Activated CD4-positive, alpha-beta T cell treated with anti-CD3 and anti-CD28 coated beads, Interleukin-2, amount 50 U/mL, for 24 hours (primary cell): Measurements from ENCODE around the gene DBF4B.
A peak's percentile ranks its signal among the peaks of the same experiment; 100 is the strongest.

Experiments used
- DNase-seq, 2 donors: peaks; one replicate each; pipeline ENCODE4 v3.0.0-alpha.2; 2020; ENCODE audit warnings: low read depth in 1 of 2, low spot score in 1 of 2

The DBF4B gene

DNA sequence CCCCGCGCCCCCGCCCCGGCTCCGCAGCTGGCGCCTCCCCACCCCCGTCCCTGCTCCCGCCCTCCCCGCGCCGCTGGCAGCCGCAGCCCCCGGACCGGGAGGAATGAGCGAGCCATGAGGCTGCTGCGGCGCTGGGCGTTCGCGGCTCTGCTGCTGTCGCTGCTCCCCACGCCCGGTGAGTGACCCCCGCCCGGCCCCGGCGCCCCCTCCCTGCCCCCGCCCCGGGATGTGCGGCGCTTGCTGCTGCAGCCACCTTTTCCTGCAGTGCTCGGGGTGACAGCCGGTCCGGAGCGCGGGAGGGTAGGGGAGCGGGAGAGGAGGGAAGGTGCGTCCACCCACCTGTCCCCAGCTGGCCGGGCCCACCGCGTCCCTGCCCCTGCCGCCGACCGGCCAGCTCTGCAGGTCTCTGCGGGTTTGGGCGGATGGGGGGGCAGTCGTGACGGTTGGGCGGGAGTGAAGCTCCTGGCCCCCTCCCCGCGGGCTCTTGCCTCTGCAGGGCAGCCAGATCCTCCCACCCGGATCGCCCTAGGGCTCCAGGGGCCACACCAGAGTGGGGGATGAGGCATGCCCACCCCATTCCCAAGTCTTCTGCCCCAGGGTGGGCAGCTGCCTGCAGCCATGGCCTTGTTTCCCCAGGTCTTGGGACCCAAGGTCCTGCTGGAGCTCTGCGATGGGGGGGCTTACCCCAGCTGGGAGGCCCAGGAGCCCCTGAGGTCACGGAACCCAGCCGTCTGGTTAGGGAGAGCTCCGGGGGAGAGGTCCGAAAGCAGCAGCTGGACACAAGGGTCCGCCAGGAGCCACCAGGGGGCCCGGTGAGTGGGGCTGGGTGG is 50.8 kb downstream of the DBF4B start:
- DNase-seq, result no peak

DNA sequence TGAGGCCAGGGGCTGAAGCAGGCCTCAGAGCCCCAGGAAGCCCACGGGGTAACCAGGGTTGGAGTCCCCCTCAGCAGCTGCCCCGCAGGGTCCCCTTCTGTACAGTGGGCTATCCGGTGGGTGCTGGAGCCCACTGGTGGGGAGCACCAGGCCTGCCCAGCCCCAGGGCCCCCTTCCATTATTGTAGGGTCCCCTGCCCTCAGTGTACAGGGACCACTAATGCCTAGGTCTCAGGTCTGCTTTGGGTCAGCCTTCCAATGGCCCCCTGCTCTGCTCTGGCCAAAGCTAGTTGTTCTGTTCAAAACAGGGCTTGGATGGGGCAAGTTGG is 51.4 kb downstream of the DBF4B start:
- DNase-seq, result no peak

- DNase-seq, result no peak
Measured at GRCh38 chr17:44760474-44761308, 52.2 kb downstream of the DBF4B start.

- DNase-seq, result no peak
Measured at GRCh38 chr17:44761932-44762810, 53.7 kb downstream of the DBF4B start.

GRCh38 chr17:44763170-44763569 is 54.7 kb downstream of the DBF4B start:
- DNase-seq, result no peak

DNA sequence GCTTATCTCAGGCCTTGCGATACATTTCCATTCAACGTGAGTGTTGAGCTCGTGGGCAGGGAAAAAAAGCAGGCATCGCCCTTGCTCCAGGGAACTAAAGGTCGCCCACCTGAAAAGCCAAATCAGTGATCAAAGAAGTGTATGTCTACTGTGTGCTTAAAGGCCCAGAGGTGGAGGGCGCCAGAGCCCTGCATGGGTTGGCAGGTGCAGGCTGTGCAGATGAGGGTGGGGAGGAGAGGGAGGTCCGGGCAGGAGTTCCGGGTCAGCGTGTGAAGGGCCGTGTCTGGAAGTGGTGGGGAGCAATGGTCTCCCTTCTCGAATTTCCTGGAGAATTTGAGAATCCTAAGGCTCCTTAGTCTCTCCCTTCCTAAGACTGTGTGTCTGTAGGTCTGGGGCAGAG is 57.5 kb downstream of the DBF4B start:
- DNase-seq, result no peak

DNA sequence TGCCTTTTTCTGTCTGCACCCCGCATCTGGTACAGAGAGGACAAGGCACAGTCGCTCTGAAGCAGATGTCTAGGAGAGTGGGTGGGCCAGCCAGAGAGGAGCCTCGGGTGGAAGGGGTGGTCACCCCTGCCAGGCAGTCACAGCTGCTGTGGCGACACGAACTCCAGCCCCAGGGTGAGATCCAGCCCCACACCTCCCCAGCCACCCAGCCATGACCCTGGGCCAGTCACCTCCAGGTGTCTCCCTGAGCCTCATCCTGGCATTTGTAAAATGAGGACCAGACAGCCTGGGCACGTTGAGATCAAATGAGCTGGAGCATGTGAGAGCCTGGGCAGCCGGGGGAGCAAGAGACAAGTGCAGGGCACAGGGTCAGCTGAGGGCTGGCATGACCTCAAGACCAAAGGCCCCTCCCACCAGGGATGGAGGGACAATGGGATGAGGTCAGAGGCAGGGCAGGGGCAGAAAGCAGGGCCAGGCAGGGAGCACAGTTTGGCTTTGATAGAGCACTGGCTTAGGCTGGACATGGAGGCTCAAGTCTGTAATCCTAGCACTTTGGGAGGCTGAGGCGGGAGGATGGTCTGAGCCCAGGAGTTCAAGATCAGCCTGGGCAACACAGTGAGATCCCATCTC is 58.1 kb downstream of the DBF4B start:
- no peak for DNase-seq

DNA sequence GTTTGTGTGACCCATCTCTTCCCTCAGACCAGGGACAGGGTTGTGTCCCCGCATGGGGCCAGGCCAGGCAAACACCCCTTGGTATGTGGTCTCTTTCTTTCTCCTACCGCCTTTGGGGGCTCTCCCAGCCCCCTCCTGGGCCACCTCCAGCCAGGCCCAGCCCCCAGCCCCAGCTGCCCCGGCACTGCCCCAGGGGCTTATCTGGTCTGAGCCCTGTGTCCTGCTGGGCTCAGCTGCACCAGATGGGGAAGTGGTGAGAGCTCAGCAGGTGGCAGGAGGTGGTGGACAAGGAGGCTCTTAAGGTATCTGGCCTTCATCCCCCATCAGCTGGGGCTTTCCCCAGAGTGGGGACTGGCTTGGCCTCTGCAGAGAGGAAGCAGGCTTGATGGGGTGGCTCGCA is 59.0 kb downstream of the DBF4B start:
- no peak for DNase-seq

DNA sequence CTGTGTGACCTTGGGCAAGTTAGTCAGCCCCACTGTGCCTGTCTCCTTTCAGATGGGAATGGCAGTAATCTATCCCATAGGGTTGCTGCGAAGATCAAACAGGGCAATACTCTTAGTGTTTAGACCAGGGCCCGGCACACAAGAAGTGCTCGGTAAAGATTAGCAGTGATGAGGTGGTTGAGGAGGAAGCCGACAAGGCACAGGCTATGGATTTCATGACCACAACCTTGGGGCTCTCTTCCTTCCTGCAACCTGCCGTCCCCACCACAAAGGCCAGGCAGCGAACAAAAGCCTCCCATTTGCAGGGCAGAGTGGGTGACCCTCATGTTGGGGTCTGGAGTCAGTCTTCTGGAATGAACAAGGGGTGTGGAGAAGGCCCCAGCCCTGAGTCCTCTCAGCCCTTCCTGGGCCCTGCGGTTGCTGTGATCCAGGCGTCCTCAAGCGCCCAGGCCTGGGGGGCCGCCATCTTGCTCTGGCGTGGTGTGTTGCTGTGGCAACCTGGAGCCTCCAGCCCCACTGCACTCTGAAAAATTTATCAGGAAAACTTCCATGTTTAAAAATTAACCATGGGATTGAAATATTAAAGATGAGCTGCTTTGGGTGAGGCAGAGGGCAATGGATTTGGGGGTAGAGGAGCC is 60.2 kb downstream of the DBF4B start:
- no peak for DNase-seq

GRCh38 chr17:44769230-44769629 is 60.8 kb downstream of the DBF4B start:
- no peak for DNase-seq

DNA sequence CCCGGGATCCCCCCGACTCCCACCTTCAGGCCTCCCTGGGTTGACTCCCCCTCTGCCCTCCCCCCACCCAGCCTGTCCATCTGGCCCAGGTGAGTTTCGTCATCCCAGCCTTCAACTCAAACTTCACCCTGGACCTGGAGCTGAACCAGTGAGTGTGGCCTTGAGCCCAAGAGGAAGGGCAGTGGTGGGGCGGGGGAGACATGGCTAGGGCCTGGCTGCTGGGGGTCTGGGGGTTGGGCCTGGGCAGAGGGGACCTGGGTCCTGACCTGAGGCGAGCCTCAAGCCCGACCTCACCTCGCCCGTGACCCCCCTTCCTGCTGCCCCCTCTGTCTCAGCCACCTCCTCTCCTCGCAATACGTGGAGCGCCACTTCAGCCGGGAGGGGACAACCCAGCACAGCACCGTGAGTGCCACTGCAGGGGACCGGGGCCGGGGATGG is 61.2 kb downstream of the DBF4B start:
- no peak for DNase-seq

DNA sequence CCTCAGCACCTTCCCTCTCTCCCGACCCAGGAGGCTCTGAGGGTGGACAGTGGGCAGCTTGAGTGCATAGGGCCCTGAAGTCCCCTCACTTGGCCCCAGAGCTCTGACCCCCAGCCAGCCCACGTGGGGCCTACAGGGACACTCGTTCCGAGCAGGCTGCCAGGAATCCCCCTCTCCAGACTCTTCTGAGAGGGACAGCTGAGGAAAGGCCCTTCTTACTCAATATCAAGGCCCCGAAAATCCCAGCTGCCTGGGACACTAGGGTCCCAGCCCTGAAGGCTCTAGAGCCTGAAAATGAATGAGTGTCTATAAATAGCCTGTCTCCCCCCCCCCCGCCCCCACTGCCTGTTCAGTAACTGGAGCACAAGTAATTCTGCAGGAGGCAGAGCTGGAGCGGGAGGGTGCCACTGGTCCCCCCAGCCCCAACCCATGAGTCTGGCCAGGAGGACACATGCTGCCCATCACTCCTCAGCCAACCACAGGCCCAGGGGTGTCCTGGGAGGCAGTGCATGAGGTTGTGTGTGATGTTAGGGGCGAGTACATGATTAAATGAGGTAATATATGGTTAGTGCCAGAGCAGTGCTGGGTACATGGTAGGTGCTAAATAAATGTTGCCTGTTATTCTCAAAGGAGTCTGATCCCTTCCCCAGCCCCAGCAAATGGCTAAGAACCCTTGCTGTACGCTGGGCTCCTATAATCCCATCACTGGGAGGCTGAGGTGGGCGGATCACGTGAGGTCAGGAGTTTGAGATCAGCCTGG is 61.9 kb downstream of the DBF4B start:
- no peak for DNase-seq

GRCh38 chr17:44772308-44773045 is 64.0 kb downstream of the DBF4B start:
- DNase-seq, result no peak

DNA sequence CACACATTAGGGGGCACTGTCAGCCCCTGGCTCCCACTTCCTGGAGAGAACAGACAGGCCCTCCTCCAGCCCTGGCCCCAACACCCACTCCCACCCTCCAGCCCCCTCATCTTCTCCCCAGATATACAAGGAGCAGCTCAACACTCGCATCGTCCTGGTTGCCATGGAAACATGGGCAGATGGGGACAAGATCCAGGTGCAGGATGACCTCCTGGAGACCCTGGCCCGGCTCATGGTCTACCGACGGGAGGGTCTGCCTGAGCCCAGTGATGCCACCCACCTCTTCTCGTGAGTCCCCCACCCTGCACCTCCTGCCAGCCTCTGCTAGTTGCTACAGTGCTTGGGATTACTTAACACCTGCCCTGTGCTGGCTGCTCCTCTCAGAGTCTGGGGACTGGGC is 64.7 kb downstream of the DBF4B start:
- no peak for DNase-seq

DNA sequence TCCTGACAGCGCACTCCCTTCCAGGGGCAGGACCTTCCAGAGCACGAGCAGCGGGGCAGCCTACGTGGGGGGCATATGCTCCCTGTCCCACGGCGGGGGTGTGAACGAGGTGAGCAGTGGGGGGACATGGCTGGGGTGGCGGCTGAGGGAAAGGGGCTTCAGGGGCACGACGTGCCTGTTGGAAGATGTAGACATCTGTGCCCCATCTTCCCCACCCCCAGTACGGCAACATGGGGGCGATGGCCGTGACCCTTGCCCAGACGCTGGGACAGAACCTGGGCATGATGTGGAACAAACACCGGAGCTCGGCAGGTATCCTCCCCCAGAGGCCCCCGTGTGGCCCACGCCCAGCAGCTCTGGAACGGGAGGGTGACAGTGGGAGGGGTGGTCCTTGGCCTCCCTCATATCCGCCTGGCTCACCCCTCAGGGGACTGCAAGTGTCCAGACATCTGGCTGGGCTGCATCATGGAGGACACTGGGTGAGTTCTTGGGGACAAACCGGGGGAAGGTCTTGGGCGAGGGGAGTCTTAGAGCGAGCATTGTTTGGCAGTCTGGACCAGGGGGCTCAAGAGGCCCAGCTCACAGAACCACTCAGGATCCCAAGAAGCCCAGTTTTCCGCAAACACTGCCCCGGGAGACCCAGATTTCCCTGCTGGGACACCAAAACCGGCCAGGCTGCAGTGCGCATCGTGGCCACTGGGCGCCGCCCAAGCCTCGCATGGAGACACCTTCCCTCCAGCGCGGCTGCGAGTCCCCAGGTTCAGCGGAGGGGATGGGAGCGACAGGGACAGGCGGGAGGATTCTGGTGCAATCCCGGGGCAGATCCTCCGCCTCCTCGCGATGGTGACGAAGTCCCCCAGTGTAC is 66.0 kb downstream of the DBF4B start:
- peak; percentile 80 to 82 for DNase-seq

GRCh38 chr17:44775136-44775837 is 66.8 kb downstream of the DBF4B start:
- peak; percentile 91 to 97 for DNase-seq

DNA sequence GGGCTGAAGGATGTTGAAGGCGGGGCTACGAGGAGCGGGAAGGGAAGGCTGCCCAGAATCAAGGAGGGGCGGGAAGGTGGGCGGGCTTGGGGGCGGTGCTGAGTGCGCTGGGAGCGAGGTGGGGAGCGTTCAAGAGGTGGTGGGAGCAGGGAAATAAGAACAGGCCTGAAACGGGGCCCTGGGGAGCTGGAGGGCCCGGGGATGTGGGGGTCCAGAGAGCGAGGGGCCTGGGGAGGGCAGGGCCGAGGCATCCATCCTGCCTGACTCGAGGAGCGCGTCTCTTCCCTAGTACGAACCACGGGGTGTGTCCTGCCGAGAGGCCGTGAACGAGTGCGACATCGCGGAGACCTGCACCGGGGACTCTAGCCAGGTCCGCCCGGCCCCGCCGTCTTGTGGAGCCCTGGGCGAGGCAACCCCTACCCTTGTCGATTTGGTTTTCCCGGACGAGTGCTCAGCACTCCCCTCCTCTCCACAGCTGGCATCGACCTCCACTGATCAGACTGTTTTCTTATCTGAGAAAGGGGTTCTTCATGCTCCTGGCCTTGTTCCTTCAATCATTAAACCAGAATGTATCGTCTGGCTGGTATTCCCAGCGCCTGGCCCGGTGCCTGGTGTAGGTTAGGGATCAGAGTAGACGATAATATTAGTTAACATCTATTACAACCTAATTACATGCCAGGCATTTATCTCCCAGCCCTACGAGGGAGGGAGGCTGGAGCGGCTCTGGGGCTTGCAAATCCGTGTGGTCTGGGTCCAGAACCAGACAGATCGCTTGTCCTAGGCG is 67.6 kb downstream of the DBF4B start:
- no peak for DNase-seq
